ENCODE data around the gene NKAIN2.

The NKAIN2 gene

GRCh38 chr6:124029567-124029966 lies 225.9 kb downstream of the NKAIN2 start:
- no peak for DNase-seq (ENCODE audit: low spot score)

GRCh38 chr6:124033501-124033900 lies 229.8 kb downstream of the NKAIN2 start:
- no peak for DNase-seq (ENCODE audit: low spot score)

- no peak for DNase-seq (ENCODE audit: low spot score)
Measured at GRCh38 chr6:124036384-124036783, 232.7 kb downstream of the NKAIN2 start.

- no peak for DNase-seq (ENCODE audit: low spot score)
Measured at GRCh38 chr6:124040655-124041054, 237.0 kb downstream of the NKAIN2 start.

- no peak for DNase-seq (ENCODE audit: low spot score)
Measured at GRCh38 chr6:124052120-124052519, 248.5 kb downstream of the NKAIN2 start.

GRCh38 chr6:124053315-124053714 lies 249.7 kb downstream of the NKAIN2 start:
- no peak for DNase-seq (ENCODE audit: low spot score)

- no peak for DNase-seq (ENCODE audit: low spot score)
Measured at GRCh38 chr6:124054034-124054433, 250.4 kb downstream of the NKAIN2 start.

GRCh38 chr6:124055395-124055794 lies 251.7 kb downstream of the NKAIN2 start:
- DNase-seq (ENCODE audit: low spot score) = no peak

- DNase-seq (ENCODE audit: low spot score) = no peak
Measured at GRCh38 chr6:124055963-124056362, 252.3 kb downstream of the NKAIN2 start.

GRCh38 chr6:124056407-124057334 lies 253.0 kb downstream of the NKAIN2 start:
- no peak for DNase-seq (ENCODE audit: low spot score)

GRCh38 chr6:124057461-124057860 lies 253.8 kb downstream of the NKAIN2 start:
- DNase-seq (ENCODE audit: low spot score) = no peak

- DNase-seq (ENCODE audit: low spot score) = no peak
Measured at GRCh38 chr6:124064317-124065113, 260.9 kb downstream of the NKAIN2 start.

GRCh38 chr6:124066269-124066668 lies 262.6 kb downstream of the NKAIN2 start:
- DNase-seq (ENCODE audit: low spot score) = no peak

GRCh38 chr6:124066946-124067552 lies 263.4 kb downstream of the NKAIN2 start:
- no peak for DNase-seq (ENCODE audit: low spot score)

GRCh38 chr6:124069230-124069950 lies 265.7 kb downstream of the NKAIN2 start:
- no peak for DNase-seq (ENCODE audit: low spot score)

- no peak for DNase-seq (ENCODE audit: low spot score)
Measured at GRCh38 chr6:124073021-124073420, 269.4 kb downstream of the NKAIN2 start.

GRCh38 chr6:124073820-124074587 lies 270.3 kb downstream of the NKAIN2 start:
- DNase-seq (ENCODE audit: low spot score) = no peak

- no peak for DNase-seq (ENCODE audit: low spot score)
Measured at GRCh38 chr6:124074606-124075005, 270.9 kb downstream of the NKAIN2 start.

GRCh38 chr6:124076336-124077048 lies 272.8 kb downstream of the NKAIN2 start:
- no peak for DNase-seq (ENCODE audit: low spot score)

- DNase-seq (ENCODE audit: low spot score) = no peak
Measured at GRCh38 chr6:124078169-124078568, 274.5 kb downstream of the NKAIN2 start.

All from left forelimb (tissue), 1 donor.